Embryonic facial prominence (tissue), 1 donor: ENCODE results near the gene TGFBR1.
"Not testable (repeated sequence)": the region's sequence is repeated elsewhere in the genome, so short reads cannot be mapped to it uniquely, and the experiment has no call there.

ENCODE experiments used
- DNase-seq: peaks from one replicate; pipeline ENCODE4 v3.0.0-alpha.2; 2016; ENCODE audit errors: extremely low spot score

Gene TGFBR1

DNA sequence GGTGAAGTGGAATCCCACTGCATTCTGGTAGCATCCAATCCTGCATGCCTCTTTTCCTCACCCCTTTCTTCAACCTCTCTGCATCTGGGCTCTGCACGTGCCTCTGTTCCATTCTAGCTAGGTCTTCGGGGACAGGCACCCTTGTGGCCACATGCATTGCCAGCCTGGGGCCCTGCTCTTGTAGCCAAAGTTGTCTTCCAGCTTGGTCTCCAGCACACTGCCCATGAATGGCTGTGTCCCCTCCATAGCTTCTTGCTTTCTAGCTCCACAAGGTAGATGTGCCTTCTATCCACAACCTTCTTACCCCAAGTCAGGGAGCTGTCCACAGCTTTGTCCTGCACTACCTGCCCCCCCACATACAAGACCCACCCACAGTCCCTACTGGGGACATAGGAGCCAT is 84.3 kb downstream of the TGFBR1 start:
- DNase-seq = no peak

DNA sequence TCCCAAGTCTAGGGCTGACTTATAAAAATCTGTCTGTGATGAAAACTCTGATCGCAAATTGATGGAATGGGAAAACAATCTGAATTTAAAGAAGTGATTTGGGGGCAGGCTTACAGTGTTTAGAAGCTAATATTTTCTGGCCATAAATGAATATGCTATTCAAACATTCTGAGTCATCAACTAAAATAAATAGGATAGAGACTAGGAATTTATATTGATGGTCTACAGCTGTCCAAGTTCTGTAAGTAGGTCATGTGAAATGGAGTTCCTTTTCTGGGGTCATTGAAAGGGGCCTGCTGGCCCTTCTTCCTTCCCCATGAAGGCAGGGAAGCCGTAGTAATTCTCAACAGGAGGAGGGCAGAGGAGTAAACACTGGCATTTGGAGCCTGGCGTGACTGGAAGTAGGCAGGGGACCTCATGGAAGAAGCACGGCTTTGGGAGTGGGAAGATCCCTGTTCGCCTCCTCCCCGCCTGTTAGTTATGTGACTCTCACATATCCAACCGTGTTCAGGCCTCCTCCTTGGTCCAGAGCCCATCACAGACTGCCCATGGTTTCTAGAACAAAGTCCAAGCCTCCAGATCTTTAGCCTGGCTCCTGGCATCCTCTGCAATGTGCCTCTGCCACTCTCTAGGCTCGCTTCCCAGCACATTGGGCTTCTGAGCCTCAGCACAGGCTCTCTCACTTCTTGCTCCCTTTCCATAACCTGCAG is 85.1 kb downstream of the TGFBR1 start:
- no peak for DNase-seq

GRCh38 chr9:99190597-99191283 is 85.8 kb downstream of the TGFBR1 start:
- DNase-seq = no peak

- DNase-seq = no peak
Observed at GRCh38 chr9:99192786-99193465, 88.0 kb downstream of the TGFBR1 start.

GRCh38 chr9:99193466-99193821 is 88.5 kb downstream of the TGFBR1 start:
- DNase-seq = no peak

DNA sequence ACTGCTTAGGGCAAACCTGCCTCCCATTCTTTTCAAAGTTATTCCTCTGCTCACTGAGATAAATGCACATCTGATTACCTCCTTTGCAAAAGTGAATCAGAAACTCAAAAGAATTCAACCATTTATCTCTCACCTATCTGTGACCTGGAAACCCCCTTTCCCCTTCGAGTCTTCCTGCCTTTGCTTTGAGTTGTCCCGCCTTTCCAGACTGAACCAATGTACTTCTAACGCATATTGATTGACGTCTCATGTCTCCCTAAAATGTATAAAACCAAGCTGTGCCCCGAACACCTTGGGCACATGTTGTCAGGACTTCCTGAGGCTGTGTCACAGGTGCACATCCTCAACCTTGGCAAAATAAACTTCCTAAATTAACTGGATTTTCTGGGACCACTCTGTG is 91.6 kb downstream of the TGFBR1 start:
- DNase-seq = not testable (repeated sequence)

DNA sequence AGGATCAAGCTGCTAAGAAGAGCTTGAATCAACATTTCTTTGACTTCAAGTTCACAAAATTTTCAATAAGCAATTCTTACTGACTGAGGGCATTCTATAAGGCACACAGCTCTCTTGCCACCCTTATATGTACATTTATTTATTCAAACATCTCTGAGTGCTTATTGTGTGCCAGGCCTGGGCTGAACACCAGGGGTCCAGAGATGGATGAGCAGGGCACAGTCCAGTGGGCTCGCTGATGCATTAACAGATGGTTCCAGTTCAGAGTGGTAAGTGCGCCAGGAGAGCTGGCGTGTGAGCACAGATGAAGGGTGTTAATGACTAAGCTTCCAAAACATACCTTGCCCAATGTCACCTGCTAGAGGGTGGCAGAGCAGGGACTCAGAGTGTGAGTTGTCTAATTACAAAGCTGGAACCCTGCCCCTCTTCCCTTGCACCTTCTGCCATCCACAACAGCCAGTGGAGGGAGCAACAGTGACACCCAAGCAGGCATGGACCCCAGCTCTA is 92.3 kb downstream of the TGFBR1 start:
- no peak for DNase-seq

DNA sequence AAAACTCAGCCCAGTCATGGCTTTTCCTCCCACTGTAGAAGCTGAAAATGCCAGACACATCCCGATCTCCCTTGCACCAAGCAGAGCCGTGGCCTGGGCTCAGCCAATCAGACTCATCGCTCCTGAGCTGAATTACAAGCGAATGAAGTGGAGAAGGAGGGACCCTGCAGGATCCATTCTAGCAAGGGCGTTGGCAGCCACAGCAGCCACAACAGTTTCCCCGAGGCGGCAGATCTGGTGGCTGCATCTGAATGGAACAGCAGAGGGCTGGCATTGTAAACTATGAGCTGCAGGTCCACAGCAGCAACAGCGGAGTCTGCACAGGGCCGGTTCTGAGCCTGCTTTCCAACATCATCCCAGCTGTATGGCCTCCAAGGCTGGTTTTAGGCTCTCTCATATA is 93.1 kb downstream of the TGFBR1 start:
- no peak for DNase-seq

GRCh38 chr9:99199938-99200539 is 95.1 kb downstream of the TGFBR1 start:
- DNase-seq = no peak

- DNase-seq = no peak
Observed at GRCh38 chr9:99201603-99202002, 96.7 kb downstream of the TGFBR1 start.
